ENCODE measurements around the gene AGO1.
A peak's percentile ranks its signal among the peaks of the same experiment; 100 is the strongest.

Gene AGO1

DNA sequence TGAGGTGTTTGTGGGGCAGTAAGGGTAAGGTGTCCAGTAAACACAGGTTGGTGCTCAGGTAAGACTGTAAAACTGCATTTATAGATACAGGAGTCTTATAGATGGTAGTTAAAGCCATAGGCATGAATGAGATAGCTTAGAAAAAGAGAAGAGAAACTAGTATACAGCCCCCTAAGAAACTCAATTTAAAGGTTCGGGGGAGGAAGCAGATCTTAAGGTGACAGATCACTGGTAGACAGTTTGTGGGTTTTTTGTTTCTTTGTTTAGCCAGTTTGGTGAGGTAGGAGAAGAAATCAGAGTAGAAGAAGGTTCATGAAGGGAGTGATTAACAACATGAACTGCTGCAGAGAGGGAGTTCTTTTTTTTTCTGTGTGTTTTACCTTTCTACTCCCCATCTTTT is 41.8 kb downstream of the AGO1 start:
- in situ Hi-C loops (cut with MboI; ENCODE audit: low sequenced_read_pairs, unreplicated experiment): no loop called here
- TF ChIP-seq CTCF (IDR thresholded peaks at IDR 0.05; ENCODE audit: borderline replicate concordance, control extremely low read depth, extremely low read depth, insufficient read depth, missing control alignments): no peak
- peak; percentile 44 for DNase-seq (ENCODE audit: low spot score)

DNA sequence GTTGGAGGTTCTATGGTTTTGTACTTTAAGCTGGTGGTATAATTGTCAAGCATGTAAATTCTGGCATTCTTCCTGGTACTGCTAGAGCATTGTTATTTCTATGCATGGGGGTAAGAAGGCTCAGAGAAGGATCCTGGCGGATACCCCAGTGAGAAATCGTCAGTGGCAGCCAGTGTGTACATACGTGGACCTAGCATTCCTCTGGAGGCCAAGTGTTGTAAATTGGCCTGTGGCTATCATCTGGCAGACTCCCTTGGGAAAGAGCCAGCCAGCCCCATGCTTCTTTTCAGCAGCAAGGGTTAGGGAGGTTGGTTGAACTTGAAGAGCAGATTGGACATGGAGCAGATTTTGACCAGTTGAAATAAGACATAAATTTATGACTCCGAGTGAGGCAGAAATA is 42.7 kb downstream of the AGO1 start:
- in situ Hi-C loops (cut with MboI; ENCODE audit: low sequenced_read_pairs, unreplicated experiment): no loop called here
- DNase-seq (ENCODE audit: low spot score): no peak
- TF ChIP-seq CTCF (IDR thresholded peaks at IDR 0.05; ENCODE audit: borderline replicate concordance, control extremely low read depth, extremely low read depth, insufficient read depth, missing control alignments): no peak

GRCh38 chr1:35927472-35927871 is 44.5 kb downstream of the AGO1 start:
- no peak for TF ChIP-seq CTCF (IDR thresholded peaks at IDR 0.05; ENCODE audit: borderline replicate concordance, control extremely low read depth, extremely low read depth, insufficient read depth, missing control alignments)
- in situ Hi-C loops (cut with MboI; ENCODE audit: low sequenced_read_pairs, unreplicated experiment): no loop called here
- no peak for DNase-seq (ENCODE audit: low spot score)

- no peak for TF ChIP-seq CTCF (IDR thresholded peaks at IDR 0.05; ENCODE audit: borderline replicate concordance, control extremely low read depth, extremely low read depth, insufficient read depth, missing control alignments)
- in situ Hi-C loops (cut with MboI; ENCODE audit: low sequenced_read_pairs, unreplicated experiment): no loop called here
- peak; percentile 30 for DNase-seq (ENCODE audit: low spot score)
Measured at GRCh38 chr1:35929730-35930592, 47.0 kb downstream of the AGO1 start.

DNA sequence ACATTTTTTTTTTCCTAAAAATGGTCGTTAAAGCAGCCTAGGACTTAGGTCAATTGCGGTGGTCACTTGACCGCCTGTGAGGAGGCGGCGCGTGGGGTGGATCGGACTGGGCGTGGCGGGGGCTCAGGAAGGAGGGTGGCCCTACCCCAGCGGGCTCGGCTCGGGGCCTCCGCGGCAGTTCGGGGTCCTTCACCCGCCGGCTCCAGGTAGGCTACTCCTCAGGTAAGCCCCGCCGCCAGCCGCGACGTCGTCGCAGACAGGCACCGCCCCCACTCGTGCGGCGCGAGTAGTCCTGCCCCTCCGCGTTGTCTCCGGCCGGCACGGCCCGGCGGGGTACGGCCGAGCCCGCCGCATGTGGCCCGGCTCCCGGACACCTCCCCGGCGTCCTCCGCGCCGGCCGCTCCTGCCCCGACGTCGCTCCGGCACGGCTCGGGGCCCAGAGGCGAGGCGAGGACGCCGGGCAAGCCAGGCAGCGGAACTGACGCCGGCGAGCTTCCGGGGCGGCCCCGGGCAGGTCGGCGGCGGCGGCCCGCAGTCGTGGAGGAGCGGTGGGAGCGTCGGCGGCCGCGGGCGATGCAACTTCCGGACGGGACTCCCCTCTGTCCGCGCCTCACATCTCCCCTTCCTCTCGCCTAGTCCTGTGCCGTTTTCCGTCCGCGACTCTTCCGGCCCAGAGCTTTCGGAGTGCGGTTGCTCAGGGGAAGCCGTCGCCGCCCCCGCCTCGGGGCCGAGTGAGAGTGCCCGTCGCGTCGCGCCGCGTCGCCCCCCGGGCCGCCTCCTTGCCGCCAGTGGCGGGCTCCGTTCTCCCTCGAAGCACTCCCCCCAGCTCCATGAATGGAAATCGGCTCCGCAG is 47.8 kb downstream of the AGO1 start, which contains the start of gene AGO3:
AGO3 (plus strand) TSS at position 513 of the 853 bp plus-strand sequence; CDS start at position 835, 322 bp downstream.
- DNase-seq (ENCODE audit: low spot score): peak; percentile 95
- in situ Hi-C loops (cut with MboI; ENCODE audit: low sequenced_read_pairs, unreplicated experiment): no loop called here
- no peak for TF ChIP-seq CTCF (IDR thresholded peaks at IDR 0.05; ENCODE audit: borderline replicate concordance, control extremely low read depth, extremely low read depth, insufficient read depth, missing control alignments)

DNA sequence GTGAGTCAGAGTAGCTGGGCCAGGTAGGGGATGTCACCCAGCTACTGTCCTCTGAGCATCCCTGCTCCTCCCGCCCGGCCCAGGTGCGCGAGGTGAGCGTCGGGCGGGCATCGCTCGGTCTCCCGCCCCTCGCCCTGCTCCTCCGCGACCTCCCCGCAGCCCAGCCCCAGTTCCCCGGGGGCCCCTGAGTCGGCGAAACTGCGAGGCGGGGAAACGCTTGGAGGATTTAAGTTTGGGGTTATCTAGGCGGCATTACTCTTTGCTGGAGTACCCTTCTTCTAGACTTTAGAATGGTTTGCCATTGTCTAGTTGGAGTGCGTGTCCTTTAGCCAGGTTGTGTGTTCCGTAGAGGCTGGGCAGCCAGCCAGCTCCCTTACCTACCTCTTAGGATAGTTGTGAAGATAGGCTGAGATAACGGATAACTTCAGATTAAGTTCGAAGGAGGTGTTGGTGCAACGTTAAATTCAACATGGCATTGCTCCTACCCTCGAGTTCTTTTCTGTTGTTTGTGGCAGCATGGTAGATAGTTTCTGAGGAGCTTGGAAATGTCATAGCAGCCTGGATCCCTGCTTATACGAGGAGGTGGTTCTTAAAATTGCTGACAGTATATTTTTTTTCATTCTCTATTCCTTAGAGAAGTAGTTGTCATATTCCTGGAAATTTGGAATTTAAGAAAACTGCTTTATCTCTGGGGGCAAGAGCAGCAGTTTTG is 48.6 kb downstream of the AGO1 start:
- DNase-seq (ENCODE audit: low spot score): no peak
- TF ChIP-seq CTCF (IDR thresholded peaks at IDR 0.05; ENCODE audit: borderline replicate concordance, control extremely low read depth, extremely low read depth, insufficient read depth, missing control alignments): no peak
- in situ Hi-C loops (cut with MboI; ENCODE audit: low sequenced_read_pairs, unreplicated experiment): no loop called here
